ENCODE data around the gene ZNF646. TPM values are rescaled to one million over a fixed set of nuclear protein-coding genes. Genes with fewer than 3 reads are reported as not detected.

ZNF646 gene
- polyA plus RNA-seq, 3 donors: 0.46 to 6.5 (median 3.0) TPM

GRCh38 chr16:31055613-31056012 lies 18.6 kb upstream of the ZNF646 start:
- intact Hi-C loops (cut with micrococcal nuclease): no loop called here
- WGBS (ENCODE audit: insufficient coverage): 92% methylated on average over 2 of the region's 4 CpGs
- no peaks in the 10 kb centered on the region for H4K20me1 ChIP-seq (ENCODE audit: insufficient read depth, low read length)
- no peak overlapping the region for H2AFZ ChIP-seq (ENCODE audit: insufficient read depth, low read depth, low read length, poor library complexity, severe bottlenecking)
- Mint-ChIP-seq H3K27me3 (ENCODE audit: low read depth in 3 of 3) (peaks cover 1 to 2% (median 2%) of the 10 kb centered on the region in 3 donors), H3K4me1 (peaks cover 13% of the 10 kb centered on the region), H3K27ac (no peak overlapping the region), H3K36me3 (peaks cover 8 to 26% of the 10 kb centered on the region in 2 donors), H3K4me3 (no peak overlapping the region), H3K9me3 (peaks cover 0 to 4% (median 0%) of the 10 kb centered on the region in 7 donors)
- no peak for TF ChIP-seq CTCF (IDR thresholded peaks at IDR 0.05)
- peaks cover 6 to 10% of the 10 kb centered on the region in 2 donors for H3K4me1 ChIP-seq (ENCODE audit: control insufficient read depth in 1 of 2, insufficient read depth in 2 of 2, low read length in 2 of 2)
- no peak overlapping the region for H3K27ac ChIP-seq (ENCODE audit: low read depth in 1 of 2, low read length in 2 of 2)
- no peaks in the 10 kb centered on the region for H3K9me3 ChIP-seq (replicated peaks in 1 of 2; ENCODE audit: control insufficient read depth in 1 of 2, insufficient read depth in 1 of 2, low read length in 2 of 2)
- H3K79me2 ChIP-seq (ENCODE audit: insufficient read depth, low read length): no peaks in the 10 kb centered on the region
- H3K4me2 ChIP-seq (replicated peaks; ENCODE audit: extremely low read depth, low read length, poor library complexity, severe bottlenecking): no peak overlapping the region
- no peaks in the 10 kb centered on the region for H3K27me3 ChIP-seq (ENCODE audit: control insufficient read depth in 2 of 2, insufficient read depth in 2 of 2, low read length in 2 of 2)
- H3K9ac ChIP-seq (ENCODE audit: insufficient read depth, low read length, poor library complexity, severe bottlenecking): no peak overlapping the region
- H3K36me3 ChIP-seq (replicated peaks in 1 of 2; ENCODE audit: control insufficient read depth in 1 of 2, insufficient read depth in 2 of 2, low read length in 2 of 2): peaks cover 5 to 15% of the 10 kb centered on the region in 2 donors
- no peak for DNase-seq
- no peak overlapping the region for H3K4me3 ChIP-seq (replicated peaks in 1 of 3; ENCODE audit: low read depth in 2 of 3, low read length in 3 of 3)

- Mint-ChIP-seq H3K4me3 (no peak overlapping the region), H3K9me3 (peaks cover 0 to 2% (median 0%) of the 10 kb centered on the region in 7 donors), H3K27ac (peak overlapping the region in 1 of 7 donors; percentile 74), H3K36me3 (peaks cover 43 to 77% of the 10 kb centered on the region in 2 donors), H3K4me1 (peaks cover 9% of the 10 kb centered on the region), H3K27me3 (ENCODE audit: low read depth in 3 of 3) (peaks cover 0 to 5% (median 1%) of the 10 kb centered on the region in 3 donors)
- Histone ChIP-seq H3K9me3 (replicated peaks in 1 of 2; ENCODE audit: control insufficient read depth in 1 of 2, insufficient read depth in 1 of 2, low read length in 2 of 2) (no peaks in the 10 kb centered on the region), H3K79me2 (ENCODE audit: insufficient read depth, low read length) (peaks cover 12% of the 10 kb centered on the region), H3K27ac (ENCODE audit: low read depth in 1 of 2, low read length in 2 of 2) (no peak overlapping the region), H3K4me3 (replicated peaks in 1 of 3; ENCODE audit: low read depth in 2 of 3, low read length in 3 of 3) (no peak overlapping the region), H2AFZ (ENCODE audit: insufficient read depth, low read depth, low read length, poor library complexity, severe bottlenecking) (no peak overlapping the region), H3K36me3 (replicated peaks in 1 of 2; ENCODE audit: control insufficient read depth in 1 of 2, insufficient read depth in 2 of 2, low read length in 2 of 2) (peaks cover 25 to 46% of the 10 kb centered on the region in 2 donors), H4K20me1 (ENCODE audit: insufficient read depth, low read length) (peaks cover 14% of the 10 kb centered on the region), H3K27me3 (ENCODE audit: control insufficient read depth in 2 of 2, insufficient read depth in 2 of 2, low read length in 2 of 2) (no peaks in the 10 kb centered on the region), H3K4me2 (replicated peaks; ENCODE audit: extremely low read depth, low read length, poor library complexity, severe bottlenecking) (no peak overlapping the region), H3K9ac (ENCODE audit: insufficient read depth, low read length, poor library complexity, severe bottlenecking) (no peak overlapping the region), H3K4me1 (ENCODE audit: control insufficient read depth in 1 of 2, insufficient read depth in 2 of 2, low read length in 2 of 2) (peaks cover 0 to 4% of the 10 kb centered on the region in 2 donors)
- no peak for DNase-seq
- WGBS (ENCODE audit: insufficient coverage): 95% methylated on average over 38 of the region's 42 CpGs
- TF ChIP-seq CTCF (IDR thresholded peaks at IDR 0.05): no peak
- intact Hi-C loops (cut with micrococcal nuclease): no loop called here
Observed at GRCh38 chr16:31061126-31061812, 13.0 kb upstream of the ZNF646 start.
